Activated T-cell treated with anti-CD3 and anti-CD28 coated beads, Interleukin-2, amount 50 U/mL, for 1 hour (primary cell): ENCODE results near the gene MEGF6.
A peak's percentile ranks its signal among the peaks of the same experiment; 100 is the strongest.

Source experiments
- DNase-seq: peaks from one replicate; pipeline ENCODE4 v3.0.0-alpha.2; 2020

The MEGF6 gene

GRCh38 chr1:3534803-3535637 lies 76.3 kb downstream of the MEGF6 start:
- DNase-seq = no peak

GRCh38 chr1:3533067-3534048 lies 78.0 kb downstream of the MEGF6 start:
- DNase-seq = no peak

GRCh38 chr1:3531928-3532327 lies 79.4 kb downstream of the MEGF6 start:
- DNase-seq = peak; percentile 23

GRCh38 chr1:3530926-3531818 lies 80.1 kb downstream of the MEGF6 start:
- peak; percentile 81 for DNase-seq

- peak; percentile 30 for DNase-seq
Measured at GRCh38 chr1:3530086-3530925, 81.0 kb downstream of the MEGF6 start.

GRCh38 chr1:3529099-3529729 lies 82.1 kb downstream of the MEGF6 start:
- no peak for DNase-seq

- DNase-seq = no peak
Measured at GRCh38 chr1:3527774-3528173, 83.5 kb downstream of the MEGF6 start.

GRCh38 chr1:3525551-3526482 lies 85.5 kb downstream of the MEGF6 start:
- DNase-seq = no peak

GRCh38 chr1:3524556-3525203 lies 86.6 kb downstream of the MEGF6 start:
- no peak for DNase-seq

- no peak for DNase-seq
Measured at GRCh38 chr1:3523980-3524379, 87.3 kb downstream of the MEGF6 start.

- no peak for DNase-seq
Measured at GRCh38 chr1:3522564-3523265, 88.6 kb downstream of the MEGF6 start.

- no peak for DNase-seq
Measured at GRCh38 chr1:3522112-3522511, 89.2 kb downstream of the MEGF6 start.

- no peak for DNase-seq
Measured at GRCh38 chr1:3521426-3521825, 89.9 kb downstream of the MEGF6 start.

- DNase-seq = no peak
Measured at GRCh38 chr1:3520419-3521378, 90.6 kb downstream of the MEGF6 start.

GRCh38 chr1:3519301-3519885 lies 91.9 kb downstream of the MEGF6 start:
- no peak for DNase-seq

GRCh38 chr1:3518756-3519155 lies 92.6 kb downstream of the MEGF6 start:
- no peak for DNase-seq

GRCh38 chr1:3518256-3518655 lies 93.1 kb downstream of the MEGF6 start:
- peak; percentile 56 for DNase-seq
